ENCODE measurements around the gene GRK4.
"Not testable (repeated sequence)": the region's sequence is repeated elsewhere in the genome, so short reads cannot be mapped to it uniquely, and the experiment has no call there.

GRK4 gene

GRCh38 chr4:2944091-2944482, 19.3 kb upstream of the GRK4 start:
- H3K4me3 ChIP-seq (ENCODE audit: low read depth, low read length) = no peak overlapping the region
- no peak for DNase-seq (ENCODE audit: low read depth)
- no peak for TF ChIP-seq MYC (IDR thresholded peaks at IDR 0.05; ENCODE audit: low read depth, low read length)
- TF ChIP-seq MAX (IDR thresholded peaks at IDR 0.05; ENCODE audit: low read depth, low read length) = no peak
- TF ChIP-seq, protein P1, sequence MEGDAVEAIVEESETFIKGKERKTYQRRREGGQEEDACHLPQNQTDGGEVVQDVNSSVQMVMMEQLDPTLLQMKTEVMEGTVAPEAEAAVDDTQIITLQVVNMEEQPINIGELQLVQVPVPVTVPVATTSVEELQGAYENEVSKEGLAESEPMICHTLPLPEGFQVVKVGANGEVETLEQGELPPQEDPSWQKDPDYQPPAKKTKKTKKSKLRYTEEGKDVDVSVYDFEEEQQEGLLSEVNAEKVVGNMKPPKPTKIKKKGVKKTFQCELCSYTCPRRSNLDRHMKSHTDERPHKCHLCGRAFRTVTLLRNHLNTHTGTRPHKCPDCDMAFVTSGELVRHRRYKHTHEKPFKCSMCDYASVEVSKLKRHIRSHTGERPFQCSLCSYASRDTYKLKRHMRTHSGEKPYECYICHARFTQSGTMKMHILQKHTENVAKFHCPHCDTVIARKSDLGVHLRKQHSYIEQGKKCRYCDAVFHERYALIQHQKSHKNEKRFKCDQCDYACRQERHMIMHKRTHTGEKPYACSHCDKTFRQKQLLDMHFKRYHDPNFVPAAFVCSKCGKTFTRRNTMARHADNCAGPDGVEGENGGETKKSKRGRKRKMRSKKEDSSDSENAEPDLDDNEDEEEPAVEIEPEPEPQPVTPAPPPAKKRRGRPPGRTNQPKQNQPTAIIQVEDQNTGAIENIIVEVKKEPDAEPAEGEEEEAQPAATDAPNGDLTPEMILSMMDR (IDR thresholded peaks at IDR 0.05; ENCODE audit: low read depth, low read length) = no peak
- TF ChIP-seq POLR2A (IDR thresholded peaks at IDR 0.05; ENCODE audit: extremely low read depth, insufficient read length) = no peak

DNA sequence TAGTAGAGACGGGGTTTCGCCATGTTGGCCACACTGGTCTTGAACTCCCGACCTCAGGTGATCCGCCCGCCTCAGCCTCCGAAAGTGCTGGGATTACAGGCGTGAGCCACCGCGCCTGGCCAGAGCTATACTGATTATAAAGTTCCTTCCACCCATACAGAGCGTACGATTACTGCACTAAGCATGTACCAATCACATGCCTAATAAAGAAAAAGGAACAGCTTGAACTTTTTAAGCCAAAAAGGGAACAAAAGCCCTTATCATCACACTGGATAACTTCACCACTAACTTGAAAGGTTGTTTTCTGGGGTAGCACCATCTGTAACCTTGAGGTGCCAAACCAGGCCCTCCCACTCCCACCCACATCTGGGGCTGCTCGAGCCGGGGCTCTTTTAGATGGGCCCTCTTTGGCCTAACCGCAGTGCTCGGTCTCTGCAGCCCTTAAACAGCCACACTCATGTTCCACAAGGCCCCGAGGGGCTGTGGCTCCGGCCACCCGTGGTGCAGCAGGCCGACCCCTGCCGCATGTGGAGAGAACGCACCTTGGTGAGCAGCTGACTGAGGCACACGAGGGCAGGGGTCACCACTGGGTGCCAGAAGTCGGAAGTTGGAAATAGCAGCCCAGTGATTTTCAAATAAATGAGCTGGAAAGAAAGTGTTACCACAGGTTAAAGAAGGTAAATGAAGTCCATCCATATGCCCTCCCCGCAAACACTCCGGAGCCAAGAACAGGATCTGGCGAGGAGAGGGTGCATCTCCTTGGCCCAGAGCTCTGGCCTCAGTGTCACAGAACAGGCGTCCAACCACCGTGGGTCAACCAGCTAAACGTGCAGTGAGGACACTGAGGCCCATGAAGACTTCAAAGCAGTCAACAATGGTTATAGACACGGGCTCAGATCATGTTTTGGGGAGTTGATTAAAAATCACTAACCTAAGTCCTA, 18.5 kb upstream of the GRK4 start:
- TF ChIP-seq MAX (IDR thresholded peaks at IDR 0.05; ENCODE audit: low read depth, low read length) = no peak
- no peak for TF ChIP-seq MYC (IDR thresholded peaks at IDR 0.05; ENCODE audit: low read depth, low read length)
- TF ChIP-seq, protein P1 (IDR thresholded peaks at IDR 0.05; ENCODE audit: low read depth, low read length) = no peak
- TF ChIP-seq POLR2A (IDR thresholded peaks at IDR 0.05; ENCODE audit: extremely low read depth, insufficient read length) = no peak
- no peak for DNase-seq (ENCODE audit: low read depth)
- H3K4me3 ChIP-seq (ENCODE audit: low read depth, low read length) = no peak overlapping the region

DNA sequence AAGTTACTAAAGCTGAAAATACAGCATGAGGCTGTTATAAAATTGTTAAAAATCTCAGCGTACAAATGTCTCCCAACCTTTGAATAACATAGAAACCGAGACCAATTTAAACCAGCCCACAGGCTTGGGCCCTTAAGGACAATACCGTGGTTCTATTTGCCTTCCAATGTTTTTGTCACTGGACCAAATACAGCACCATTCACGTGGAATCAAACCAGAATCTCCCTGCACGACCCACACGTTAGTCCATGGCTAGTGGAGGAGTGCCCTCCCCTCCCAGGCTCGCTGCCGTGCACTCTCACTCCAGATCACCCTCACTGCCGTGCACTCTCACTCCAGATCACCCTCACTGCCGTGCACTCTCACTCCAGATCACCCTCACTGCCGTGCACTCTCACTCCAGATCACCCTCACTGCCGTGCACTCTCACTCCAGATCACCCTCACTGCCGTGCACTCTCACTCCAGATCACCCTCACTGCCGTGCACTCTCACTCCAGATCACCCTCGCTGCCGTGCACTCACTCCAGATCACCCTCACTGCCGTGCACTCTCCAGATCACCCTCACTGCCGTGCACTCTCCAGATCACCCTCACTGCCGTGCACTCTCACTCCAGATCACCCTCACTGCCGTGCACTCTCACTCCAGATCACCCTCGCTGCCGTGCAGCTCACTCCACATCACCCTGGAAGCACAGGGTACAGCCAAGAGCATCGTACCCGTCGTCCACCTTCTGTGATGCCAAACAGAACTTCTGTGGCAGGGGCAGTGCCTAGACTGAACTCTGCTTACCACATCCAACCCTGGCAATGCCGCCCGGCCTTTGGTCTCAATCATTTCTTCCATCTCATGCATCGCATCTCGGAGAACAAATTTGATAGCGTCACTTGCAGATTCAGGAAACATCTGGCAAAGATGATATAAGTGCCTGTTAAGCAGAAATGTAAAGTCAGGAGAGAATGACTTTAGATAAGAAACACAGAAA, 17.5 kb upstream of the GRK4 start:
- DNase-seq (ENCODE audit: low read depth); H3K4me3 ChIP-seq (ENCODE audit: low read depth, low read length): not testable (repeated sequence)

DNA sequence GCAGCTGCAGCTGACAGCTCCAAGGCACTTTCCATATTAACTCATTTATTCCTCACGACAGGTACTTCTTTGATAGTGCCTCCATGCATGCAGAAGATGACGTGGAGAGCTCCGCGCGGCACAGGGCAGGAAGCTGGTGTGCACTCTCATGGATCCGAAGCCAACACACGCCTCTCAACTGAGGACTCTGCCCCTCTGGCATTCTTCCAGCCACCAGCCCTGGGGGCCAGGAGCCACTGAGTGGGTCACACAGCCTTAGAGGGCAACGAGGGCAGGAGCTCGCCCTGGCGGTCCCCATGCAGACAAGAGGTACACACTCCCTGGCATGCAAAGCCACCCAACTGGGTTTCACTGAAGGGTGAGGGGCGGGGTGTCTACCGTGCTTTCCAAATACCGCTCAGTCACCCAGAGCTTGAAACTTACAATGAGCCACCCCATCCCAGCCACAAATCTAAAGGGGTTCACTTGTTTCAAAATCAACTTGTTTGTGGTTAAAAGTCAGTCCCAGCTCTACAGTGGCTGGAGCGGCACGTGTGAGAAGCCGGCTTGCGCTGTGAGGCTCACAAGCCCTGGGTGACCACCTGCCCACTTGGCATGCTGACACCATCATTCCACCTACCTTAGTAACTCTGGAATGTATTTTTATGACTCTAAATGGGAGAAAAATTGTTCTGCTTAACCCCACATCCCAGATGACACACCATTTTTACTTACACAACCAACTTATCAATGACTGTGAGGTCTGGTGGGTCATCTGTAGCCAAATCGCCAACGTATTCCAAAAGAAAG, 16.4 kb upstream of the GRK4 start:
- TF ChIP-seq MAX (IDR thresholded peaks at IDR 0.05; ENCODE audit: low read depth, low read length) = no peak
- TF ChIP-seq, protein P1 (IDR thresholded peaks at IDR 0.05; ENCODE audit: low read depth, low read length) = no peak
- no peak for TF ChIP-seq POLR2A (IDR thresholded peaks at IDR 0.05; ENCODE audit: extremely low read depth, insufficient read length)
- no peak for TF ChIP-seq MYC (IDR thresholded peaks at IDR 0.05; ENCODE audit: low read depth, low read length)
- no peak overlapping the region for H3K4me3 ChIP-seq (ENCODE audit: low read depth, low read length)

DNA sequence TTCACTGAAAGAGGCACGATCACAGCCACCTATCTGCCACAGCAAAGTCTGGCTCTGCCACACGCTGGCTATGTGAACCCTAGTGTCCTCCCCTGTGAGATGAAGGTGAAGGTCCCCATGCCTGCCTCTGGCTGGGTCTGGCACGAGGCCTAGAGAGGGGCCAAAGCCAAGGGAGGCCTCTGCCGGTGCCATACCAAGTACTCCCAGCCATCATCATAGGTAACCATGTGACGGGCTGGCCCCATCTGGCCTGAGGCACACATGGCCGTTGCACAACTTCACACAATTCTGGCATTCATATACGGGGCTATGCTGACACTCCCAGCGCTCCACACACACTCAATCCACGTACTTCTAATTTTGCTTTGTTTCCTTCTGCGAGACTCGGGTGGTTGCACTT, 15.4 kb upstream of the GRK4 start:
- DNase-seq (ENCODE audit: low read depth) = no peak
- no peak for TF ChIP-seq MYC (IDR thresholded peaks at IDR 0.05; ENCODE audit: low read depth, low read length)
- TF ChIP-seq, protein P1 (IDR thresholded peaks at IDR 0.05; ENCODE audit: low read depth, low read length) = no peak
- TF ChIP-seq MAX (IDR thresholded peaks at IDR 0.05; ENCODE audit: low read depth, low read length) = no peak
- no peak for TF ChIP-seq POLR2A (IDR thresholded peaks at IDR 0.05; ENCODE audit: extremely low read depth, insufficient read length)
- H3K4me3 ChIP-seq (ENCODE audit: low read depth, low read length) = no peak overlapping the region

More for the DNA sequence above, 16.4 kb upstream of the GRK4 start:
- DNase-seq (ENCODE audit: low read depth) = no peak

Data from NB4 (cell line).